ENCODE results near the gene NEURL4.

- TF ChIP-seq CTCF (conservative IDR thresholded peaks at IDR 0.05) (no peak), EZH2 (IDR thresholded peaks at IDR 0.05; ENCODE audit: low read depth) (no peak)
Observed at GRCh38 chr17:7306911-7307685, 22.0 kb downstream of the NEURL4 start, which contains the start of gene EIF5A.

Data from PC-9 (cell line).